ENCODE measurements around the gene SPECC1. TPM values are rescaled to one million over a fixed set of nuclear protein-coding genes. Genes with fewer than 3 reads are reported as not detected.
A peak's percentile ranks its signal among the peaks of the same experiment; 100 is the strongest.

SPECC1 gene
- total RNA-seq, 1 donor from 2014 or later = 93.1 TPM

DNA sequence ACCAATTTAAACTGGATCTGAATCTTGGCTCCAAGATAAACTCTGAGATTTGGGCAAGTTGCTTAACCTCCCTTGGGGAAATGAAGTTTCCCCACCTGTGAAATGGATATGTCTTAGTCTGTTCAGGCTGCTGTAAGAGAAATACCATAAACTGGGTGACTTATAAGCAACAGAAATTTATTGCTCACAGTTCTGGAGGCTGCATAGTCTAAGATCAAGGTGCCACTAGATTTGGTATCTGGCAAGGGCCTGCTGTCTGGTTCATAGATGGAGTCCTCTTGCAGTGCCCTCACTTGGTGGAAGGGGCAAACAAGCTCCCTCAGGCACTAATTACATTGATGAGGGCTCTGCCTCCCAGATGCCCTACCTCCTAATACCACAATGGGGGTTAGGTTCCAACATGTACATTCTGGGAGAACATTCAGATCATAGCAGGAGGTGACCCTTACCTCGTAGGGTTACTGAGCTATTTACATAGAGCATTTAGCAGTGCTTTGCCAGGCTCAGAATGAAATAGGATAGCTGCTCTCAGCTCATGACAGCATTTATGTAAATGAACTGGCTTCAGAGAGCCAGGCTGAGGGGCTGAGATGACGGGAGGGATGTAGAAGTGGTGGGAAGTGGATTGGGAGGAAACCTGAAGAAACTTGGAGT is 83.9 kb downstream of the SPECC1 start:
- Histone ChIP-seq H3K79me2 (ENCODE audit: low read depth) (no peaks in the 10 kb centered on the region), H3K27me3 (no peaks in the 10 kb centered on the region), H3K4me1 (peaks cover 18% of the 10 kb centered on the region), H3K9me3 (ENCODE audit: low read depth) (no peaks in the 10 kb centered on the region), H3K4me2 (no peak overlapping the region), H2AFZ (replicated peaks) (no peak overlapping the region), H3F3A (ENCODE audit: low read depth) (no peaks in the 10 kb centered on the region), H3K4me3 (no peak overlapping the region), H4K20me1 (ENCODE audit: low read depth) (no peaks in the 10 kb centered on the region), H3K36me3 (no peaks in the 10 kb centered on the region), H3K9ac (no peak overlapping the region), H3K27ac (no peak overlapping the region)
- Mint-ChIP-seq H3K36me3 (no peaks in the 10 kb centered on the region), H3K27me3 (ENCODE audit: insufficient read depth, low read depth) (peaks cover 10% of the 10 kb centered on the region), H3K4me1 (peaks cover 43% of the 10 kb centered on the region), H3K4me3 (no peak overlapping the region), H3K27ac (peak overlapping the region; percentile 67), H3K9me3 (no peaks in the 10 kb centered on the region)
- DNase-seq (ENCODE audit: low spot score) = no peak
- TF ChIP-seq, protein P1, sequence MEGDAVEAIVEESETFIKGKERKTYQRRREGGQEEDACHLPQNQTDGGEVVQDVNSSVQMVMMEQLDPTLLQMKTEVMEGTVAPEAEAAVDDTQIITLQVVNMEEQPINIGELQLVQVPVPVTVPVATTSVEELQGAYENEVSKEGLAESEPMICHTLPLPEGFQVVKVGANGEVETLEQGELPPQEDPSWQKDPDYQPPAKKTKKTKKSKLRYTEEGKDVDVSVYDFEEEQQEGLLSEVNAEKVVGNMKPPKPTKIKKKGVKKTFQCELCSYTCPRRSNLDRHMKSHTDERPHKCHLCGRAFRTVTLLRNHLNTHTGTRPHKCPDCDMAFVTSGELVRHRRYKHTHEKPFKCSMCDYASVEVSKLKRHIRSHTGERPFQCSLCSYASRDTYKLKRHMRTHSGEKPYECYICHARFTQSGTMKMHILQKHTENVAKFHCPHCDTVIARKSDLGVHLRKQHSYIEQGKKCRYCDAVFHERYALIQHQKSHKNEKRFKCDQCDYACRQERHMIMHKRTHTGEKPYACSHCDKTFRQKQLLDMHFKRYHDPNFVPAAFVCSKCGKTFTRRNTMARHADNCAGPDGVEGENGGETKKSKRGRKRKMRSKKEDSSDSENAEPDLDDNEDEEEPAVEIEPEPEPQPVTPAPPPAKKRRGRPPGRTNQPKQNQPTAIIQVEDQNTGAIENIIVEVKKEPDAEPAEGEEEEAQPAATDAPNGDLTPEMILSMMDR (IDR thresholded peaks at IDR 0.05) = no peak
- TF ChIP-seq EZH2phosphoT487 (IDR thresholded peaks at IDR 0.05) (no peak), EZH2 (IDR thresholded peaks at IDR 0.05) (no peak)

DNA sequence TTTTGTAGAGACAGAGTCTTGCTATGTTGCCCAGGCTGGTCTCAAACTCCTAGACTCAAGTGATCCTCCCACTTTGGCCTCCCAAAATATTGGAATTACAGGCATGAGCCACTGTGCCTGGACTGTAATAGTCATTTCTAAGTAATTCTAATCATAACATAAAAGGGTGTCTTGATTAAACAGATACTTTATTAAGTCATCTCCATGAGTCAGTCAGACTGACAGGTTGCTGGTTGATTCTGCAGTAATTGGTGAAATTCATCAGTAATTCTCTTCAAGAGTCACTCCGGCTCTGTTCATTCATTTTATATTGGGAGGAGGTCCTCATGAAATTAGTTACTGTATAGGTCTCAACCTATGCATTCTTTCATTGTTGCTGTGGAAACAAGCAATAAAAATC is 85.6 kb downstream of the SPECC1 start:
- Histone ChIP-seq H3F3A (ENCODE audit: low read depth) (no peaks in the 10 kb centered on the region), H3K4me1 (peaks cover 18% of the 10 kb centered on the region), H4K20me1 (ENCODE audit: low read depth) (no peaks in the 10 kb centered on the region), H3K4me2 (no peak overlapping the region), H3K27ac (no peak overlapping the region), H3K9me3 (ENCODE audit: low read depth) (no peaks in the 10 kb centered on the region), H3K36me3 (no peaks in the 10 kb centered on the region), H3K79me2 (ENCODE audit: low read depth) (no peaks in the 10 kb centered on the region), H3K9ac (no peak overlapping the region), H2AFZ (replicated peaks) (peak overlapping the region; percentile 74), H3K27me3 (no peaks in the 10 kb centered on the region), H3K4me3 (no peak overlapping the region)
- H3K36me3 Mint-ChIP-seq = no peaks in the 10 kb centered on the region
- no peak for DNase-seq (ENCODE audit: low spot score)
- H3K27me3 Mint-ChIP-seq (ENCODE audit: insufficient read depth, low read depth) = peaks cover 10% of the 10 kb centered on the region
- no peak overlapping the region for H3K4me3 Mint-ChIP-seq
- TF ChIP-seq EZH2 (IDR thresholded peaks at IDR 0.05) = no peak
- TF ChIP-seq, protein P1 (IDR thresholded peaks at IDR 0.05) = no peak
- no peak for TF ChIP-seq EZH2phosphoT487 (IDR thresholded peaks at IDR 0.05)
- H3K27ac Mint-ChIP-seq = no peak overlapping the region
- H3K9me3 Mint-ChIP-seq = no peaks in the 10 kb centered on the region
- H3K4me1 Mint-ChIP-seq = peaks cover 42% of the 10 kb centered on the region

DNA sequence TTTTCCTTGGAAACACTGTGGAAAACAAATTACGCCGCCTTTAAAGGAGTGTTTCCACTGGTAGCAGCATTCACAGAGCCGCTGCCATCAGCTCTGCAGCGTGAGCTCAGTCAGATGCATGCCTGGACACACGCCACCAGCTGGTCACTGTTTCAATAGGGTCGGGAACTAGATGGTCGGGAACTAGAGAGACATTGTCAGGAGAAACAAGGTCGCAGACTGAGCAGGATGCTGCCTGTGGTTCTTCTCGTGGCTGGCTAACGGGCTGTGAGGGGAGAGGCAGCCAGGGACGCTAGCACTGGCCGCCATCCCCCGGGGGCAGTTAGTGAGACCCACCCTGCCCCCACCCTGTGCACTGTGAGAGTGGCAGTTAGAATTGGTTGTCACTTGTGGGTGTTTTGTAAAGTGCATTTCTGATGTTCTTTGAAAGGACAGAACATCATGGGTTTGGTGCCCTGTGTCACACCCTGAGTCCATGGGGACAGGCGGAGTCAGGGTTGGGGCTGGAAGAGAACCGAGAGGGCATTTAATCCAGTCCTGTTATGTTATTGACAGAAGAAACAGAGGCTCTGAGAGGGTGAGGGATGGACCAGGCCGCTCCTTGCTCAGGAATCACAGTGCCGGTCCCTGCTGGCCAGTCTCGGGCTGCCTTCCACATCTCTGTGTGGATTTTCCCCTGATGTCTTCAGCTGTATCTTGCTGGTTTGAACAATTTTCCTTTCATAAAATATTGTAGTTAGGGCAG is 86.3 kb downstream of the SPECC1 start:
- Histone ChIP-seq H3K4me3 (no peak overlapping the region), H3K27ac (no peak overlapping the region), H3K9me3 (ENCODE audit: low read depth) (no peaks in the 10 kb centered on the region), H3K36me3 (no peaks in the 10 kb centered on the region), H2AFZ (replicated peaks) (peak overlapping the region; percentile 74), H3F3A (ENCODE audit: low read depth) (no peaks in the 10 kb centered on the region), H3K27me3 (no peaks in the 10 kb centered on the region), H3K9ac (no peak overlapping the region), H4K20me1 (ENCODE audit: low read depth) (no peaks in the 10 kb centered on the region), H3K4me2 (no peak overlapping the region), H3K4me1 (peaks cover 18% of the 10 kb centered on the region), H3K79me2 (ENCODE audit: low read depth) (no peaks in the 10 kb centered on the region)
- peak; percentile 83 for DNase-seq (ENCODE audit: low spot score)
- peaks cover 10% of the 10 kb centered on the region for H3K27me3 Mint-ChIP-seq (ENCODE audit: insufficient read depth, low read depth)
- H3K4me1 Mint-ChIP-seq = peaks cover 42% of the 10 kb centered on the region
- H3K36me3 Mint-ChIP-seq = no peaks in the 10 kb centered on the region
- no peaks in the 10 kb centered on the region for H3K9me3 Mint-ChIP-seq
- H3K4me3 Mint-ChIP-seq = peak overlapping the region; percentile 68
- no peak for TF ChIP-seq EZH2phosphoT487 (IDR thresholded peaks at IDR 0.05)
- TF ChIP-seq, protein P1 (IDR thresholded peaks at IDR 0.05) = peak; percentile 57
- peak overlapping the region; percentile 90 for H3K27ac Mint-ChIP-seq
